22Rv1 (cell line): Measurements from ENCODE around the gene WDR48.

Experiments
- CTCF ChIP-seq: fragments of 450-650 bp; IDR thresholded peaks from 2 replicates; pipeline ENCODE4 v1.5.1; 2017; ENCODE audit warnings: mild to moderate bottlenecking
- ZFX ChIP-seq: fragments of 450-650 bp; IDR thresholded peaks from 2 replicates; pipeline ENCODE4 v1.6.1; 2017; ENCODE audit warnings: antibody characterized with exemption, borderline replicate concordance

GRCh38 chr3:39115870-39116269 is 64.1 kb downstream of the WDR48 start:
- TF ChIP-seq CTCF (no peak), ZFX (no peak)
